PC-9 (cell line): ENCODE results near the gene AQP3. TPM values are rescaled to one million over a fixed set of nuclear protein-coding genes. Genes with fewer than 3 reads are reported as not detected.

Experiments
- BruUV-seq: library from RNA; stranded (reverse); fragments of 400-500 nt; replicated peaks from 2 replicates; lab custom pipeline; 2021; lab: Mats Ljungman, UMichigan
- CTCF ChIA-PET: fragments of 300-600 bp; sonication (Branson Sonifier 250); formaldehyde crosslinking; loops from one replicate; lab custom pipeline; 2022; ENCODE audit warnings: antibody characterized with exemption; lab: Charles Lee
- POLR2A ChIA-PET: fragments of 300-600 bp; sonication (Branson Sonifier 250); formaldehyde crosslinking; loops from one replicate; lab custom pipeline; 2022; ENCODE audit warnings: antibody characterized with exemption; ENCODE audit not compliant: unreplicated experiment; lab: Charles Lee
- DNase-seq, 2 experiments: peaks; one replicate each; pipeline versions ENCODE4 v3.0.0 to v3.0.0-alpha.2; 2015 to 2022; ENCODE audit warnings: mixed read lengths in 1 of 2
- H2AFZ ChIP-seq: fragments of 200-600 bp; sonication (generic); 2 replicates; pipeline ENCODE4 v1.8.1; 2017; ENCODE audit warnings: antibody characterized with exemption
- H3F3A ChIP-seq: fragments of 200-600 bp; sonication (generic); 2 replicates; pipeline ENCODE4 v1.8.1; 2017; ENCODE audit warnings: antibody characterized with exemption, mild to moderate bottlenecking, low read depth; ENCODE audit not compliant: insufficient read depth
- H3K27ac ChIP-seq: fragments of 200-600 bp; sonication (generic); 2 replicates; pipeline ENCODE4 v1.6.1; 2016; ENCODE audit warnings: mixed run types
- H3K27me3 ChIP-seq: fragments of 200-600 bp; sonication (generic); 2 replicates; pipeline ENCODE4 v1.6.1; 2016; ENCODE audit warnings: low read depth, mixed run types; ENCODE audit not compliant: insufficient read depth
- H3K36me3 ChIP-seq: fragments of 200-600 bp; sonication (generic); 2 replicates; pipeline ENCODE4 v1.6.1; 2016; ENCODE audit warnings: low read depth, mixed run types
- H3K4me1 ChIP-seq: fragments of 200-600 bp; sonication (generic); replicated peaks from 2 replicates; pipeline ENCODE4 v1.6.1; 2016; ENCODE audit warnings: mixed run types; ENCODE audit not compliant: insufficient read depth
- H3K4me2 ChIP-seq: fragments of 200-600 bp; sonication (generic); 2 replicates; pipeline ENCODE4 v1.6.1; 2017; ENCODE audit warnings: mixed run types
- H3K4me3 ChIP-seq: fragments of 200-600 bp; sonication (generic); 2 replicates; pipeline ENCODE4 v1.6.1; 2016; ENCODE audit warnings: mixed run types
- H3K79me2 ChIP-seq: fragments of 200-600 bp; sonication (generic); 2 replicates; pipeline ENCODE4 v1.6.1; 2017; ENCODE audit warnings: low read depth, mixed run types
- H3K9me2 ChIP-seq: fragments of 200-600 bp; sonication (generic); 2 replicates; pipeline ENCODE4 v1.8.1; 2017; ENCODE audit warnings: mild to moderate bottlenecking; ENCODE audit not compliant: insufficient read depth
- H3K9me3 ChIP-seq: fragments of 200-600 bp; sonication (generic); 2 replicates; pipeline ENCODE4 v1.8.1; 2016; ENCODE audit warnings: low read depth; ENCODE audit not compliant: insufficient read depth
- H4K20me1 ChIP-seq: fragments of 200-600 bp; sonication (generic); 2 replicates; pipeline ENCODE4 v1.8.1; 2017; ENCODE audit not compliant: insufficient read depth
- CTCF ChIP-seq: fragments of 200-600 bp; sonication (generic); conservative IDR thresholded peaks from 2 replicates; pipeline ENCODE4 v1.6.1; 2017; ENCODE audit warnings: mixed run types, antibody characterized with exemption, mild to moderate bottlenecking, moderate library complexity
- EZH2 ChIP-seq: fragments of 200-600 bp; sonication (generic); IDR thresholded peaks from 2 replicates; pipeline ENCODE4 v1.8.0; 2017; ENCODE audit warnings: antibody characterized with exemption, low read depth
- intact Hi-C: fragments of 100-400 bp; cut with micrococcal nuclease; formaldehyde crosslinking; loops from one replicate; pipeline ENCODE4 v1.10.0; 2022; ENCODE audit not compliant: unreplicated experiment
- total RNA-seq: library from RNA; stranded (reverse); gene quantifications from 2 replicates; pipeline ENCODE4 v1.2.3, GENCODE V29; 2021

AQP3 gene
- total RNA-seq, 1 experiment from 2014 or later: 9.9 TPM

GRCh38 chr9:33468797-33469621, 21.6 kb upstream of the AQP3 start:
- TF ChIP-seq CTCF: no peak
- TF ChIP-seq EZH2: no peak
- Histone ChIP-seq H3K27me3 (no peaks in the 10 kb centered on the region), H3K4me2 (no peak overlapping the region), H3K36me3 (0 out of 2 replicates have a peak, but pooled peaks cover 2% of the 10 kb centered on the region), H2AFZ (no peak overlapping the region), H3K4me1 (0 out of 2 replicates have a peak, but pooled peaks cover 10% of the 10 kb centered on the region), H3K79me2 (peaks cover 24% of the 10 kb centered on the region), H3K27ac (no peak overlapping the region), H3K9me2 (no peaks in the 10 kb centered on the region), H3F3A (no peaks in the 10 kb centered on the region), H3K4me3 (no peak overlapping the region), H3K9me3 (no peaks in the 10 kb centered on the region), H4K20me1 (no peaks in the 10 kb centered on the region)
- no peak for DNase-seq
- BruUV-seq: no TSS peak
- ChIA-PET CTCF (no interaction called here), POLR2A (no interaction called here)
- intact Hi-C loops: no loop called here

GRCh38 chr9:33468215-33468730, 20.9 kb upstream of the AQP3 start:
- no TSS peak for BruUV-seq
- Histone ChIP-seq H3K9me3 (no peaks in the 10 kb centered on the region), H3K9me2 (no peaks in the 10 kb centered on the region), H2AFZ (no peak overlapping the region), H3K4me3 (no peak overlapping the region), H3K36me3 (0 out of 2 replicates have a peak, but pooled peaks cover 2% of the 10 kb centered on the region), H3K27ac (no peak overlapping the region), H3K27me3 (no peaks in the 10 kb centered on the region), H3F3A (no peaks in the 10 kb centered on the region), H3K4me1 (0 out of 2 replicates have a peak, but pooled peaks cover 10% of the 10 kb centered on the region), H4K20me1 (no peaks in the 10 kb centered on the region), H3K4me2 (no peak overlapping the region), H3K79me2 (peaks cover 20% of the 10 kb centered on the region)
- DNase-seq: no peak
- no peak for TF ChIP-seq CTCF
- TF ChIP-seq EZH2: no peak
- ChIA-PET POLR2A (no interaction called here), CTCF (no interaction called here)
- intact Hi-C loops: no loop called here

- intact Hi-C loops: loop anchor here (2.0 kb wide), 2 partner anchors 181 to 239 kb away; no protein-coding TSS in a partner anchor
- Histone ChIP-seq H3K4me2 (no peak overlapping the region), H3F3A (no peaks in the 10 kb centered on the region), H3K27ac (no peak overlapping the region), H3K9me2 (no peaks in the 10 kb centered on the region), H3K4me3 (no peak overlapping the region), H3K36me3 (0 out of 2 replicates have a peak, but pooled peaks cover 2% of the 10 kb centered on the region), H3K79me2 (peaks cover 12% of the 10 kb centered on the region), H4K20me1 (no peaks in the 10 kb centered on the region), H2AFZ (no peak overlapping the region), H3K9me3 (no peaks in the 10 kb centered on the region), H3K27me3 (no peaks in the 10 kb centered on the region), H3K4me1 (0 out of 2 replicates have a peak, but pooled peaks cover 7% of the 10 kb centered on the region)
- BruUV-seq: no TSS peak
- ChIA-PET POLR2A (interaction anchor here (0.6 kb wide), 1 partner anchor 133 kb away, joined by 3 read pairs; no protein-coding TSS in a partner anchor), CTCF (interaction anchor here (0.6 to 1.8 kb wide), 2 partner anchors 52 to 118 kb away, joined by 4 to 5 read pairs; no protein-coding TSS in a partner anchor)
- no peak for DNase-seq
- no peak for TF ChIP-seq EZH2
- no peak for TF ChIP-seq CTCF
These were observed 20.1 kb upstream of the AQP3 start for GRCh38 chr9:33467526-33467925.
